GM18951 (cell line): ENCODE measurements around the gene CHST14.

Experiments
- POLR2A ChIP-seq: IDR thresholded peaks from 4 replicates; pipeline ENCODE4 v1.6.1; 2011; ENCODE audit warnings: mild to moderate bottlenecking; ENCODE audit not compliant: insufficient read length, insufficient read depth; ENCODE audit errors: extremely low read depth
- in situ Hi-C: fragments of 300-500 bp; cut with MboI; formaldehyde crosslinking; loops from one replicate; pipeline ENCODE4 v1.12.0; 2022; ENCODE audit warnings: low sequenced_read_pairs, mixed read lengths, inconsistent platforms; ENCODE audit not compliant: unreplicated experiment

Gene CHST14

DNA sequence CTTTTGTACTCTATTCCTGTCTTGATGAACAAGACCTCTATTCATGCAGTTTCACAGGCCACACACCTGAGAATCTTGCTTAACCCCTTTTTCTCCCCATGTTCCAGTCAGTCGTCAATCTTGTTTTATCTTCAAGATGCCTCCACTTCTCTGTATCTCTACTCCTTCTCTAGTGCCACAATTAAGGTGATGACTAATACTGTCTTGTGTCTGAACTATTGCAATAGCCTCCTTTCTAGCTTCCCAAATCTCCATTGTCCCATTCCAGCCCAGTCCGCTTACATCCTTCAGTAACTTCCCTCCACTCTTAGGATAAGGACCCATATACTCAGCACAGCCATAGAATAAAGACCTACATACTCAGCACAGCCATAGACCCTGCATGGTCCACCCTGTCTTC, 24.7 kb downstream of the CHST14 start:
- TF ChIP-seq POLR2A = no peak
- in situ Hi-C loops = no loop called here

DNA sequence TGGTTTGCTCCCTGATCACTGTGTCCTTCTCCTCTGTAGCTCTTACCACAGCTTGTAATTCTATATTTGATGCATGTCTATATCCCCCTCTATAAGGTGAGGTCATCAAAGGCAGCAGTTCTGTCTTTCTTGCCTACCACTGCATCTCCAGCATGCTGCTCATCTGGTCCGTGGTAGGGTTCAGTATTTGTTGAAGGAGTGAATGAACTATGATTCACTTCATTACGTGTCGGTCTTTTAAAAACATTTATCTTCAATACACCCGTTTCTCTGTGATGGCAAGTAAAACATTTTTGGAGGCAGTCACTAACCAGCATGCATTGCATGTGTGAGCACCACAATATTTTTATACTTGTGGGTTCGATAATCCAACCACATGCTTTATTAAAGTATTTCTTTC, 27.6 kb downstream of the CHST14 start:
- in situ Hi-C loops = no loop called here
- TF ChIP-seq POLR2A = no peak

DNA sequence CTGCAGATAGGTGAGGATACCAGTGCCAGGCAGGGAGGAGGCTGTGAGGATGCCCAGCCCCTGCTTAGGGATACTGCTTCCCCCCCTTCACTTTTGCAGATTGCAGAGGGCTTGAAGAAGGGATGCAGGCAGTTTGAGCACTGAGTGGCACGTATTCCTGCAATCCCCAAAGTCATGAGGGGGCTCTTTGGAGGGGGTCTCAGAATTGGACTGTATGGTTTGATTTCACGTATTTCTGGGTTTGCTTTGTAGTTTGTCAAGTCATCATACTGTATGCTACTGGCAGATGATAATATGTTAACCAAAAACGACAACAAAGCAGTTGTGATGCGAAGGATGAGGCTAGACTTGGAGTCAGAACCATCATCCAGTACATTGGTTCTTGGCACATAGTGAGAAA, 28.1 kb downstream of the CHST14 start:
- TF ChIP-seq POLR2A = no peak
- in situ Hi-C loops = no loop called here

DNA sequence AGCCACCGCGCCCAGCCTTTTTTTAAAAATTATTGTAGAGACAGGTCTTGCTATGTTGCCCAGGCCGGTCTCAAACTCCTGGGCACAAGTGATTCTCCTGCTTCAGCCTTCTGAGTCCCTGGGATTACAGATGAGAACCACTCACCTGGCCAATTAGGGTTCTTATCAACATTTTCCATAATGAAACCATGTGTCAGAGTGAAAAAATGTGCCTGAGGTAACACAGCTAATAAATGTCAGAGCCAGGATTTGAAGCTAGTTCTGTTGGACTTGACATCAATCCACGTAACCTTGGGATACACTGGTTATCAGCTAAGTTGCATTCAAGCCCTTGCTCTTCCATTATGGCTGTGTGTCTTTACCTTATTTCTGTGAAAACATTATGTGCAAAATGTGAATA, 29.1 kb downstream of the CHST14 start:
- in situ Hi-C loops = no loop called here
- no peak for TF ChIP-seq POLR2A

DNA sequence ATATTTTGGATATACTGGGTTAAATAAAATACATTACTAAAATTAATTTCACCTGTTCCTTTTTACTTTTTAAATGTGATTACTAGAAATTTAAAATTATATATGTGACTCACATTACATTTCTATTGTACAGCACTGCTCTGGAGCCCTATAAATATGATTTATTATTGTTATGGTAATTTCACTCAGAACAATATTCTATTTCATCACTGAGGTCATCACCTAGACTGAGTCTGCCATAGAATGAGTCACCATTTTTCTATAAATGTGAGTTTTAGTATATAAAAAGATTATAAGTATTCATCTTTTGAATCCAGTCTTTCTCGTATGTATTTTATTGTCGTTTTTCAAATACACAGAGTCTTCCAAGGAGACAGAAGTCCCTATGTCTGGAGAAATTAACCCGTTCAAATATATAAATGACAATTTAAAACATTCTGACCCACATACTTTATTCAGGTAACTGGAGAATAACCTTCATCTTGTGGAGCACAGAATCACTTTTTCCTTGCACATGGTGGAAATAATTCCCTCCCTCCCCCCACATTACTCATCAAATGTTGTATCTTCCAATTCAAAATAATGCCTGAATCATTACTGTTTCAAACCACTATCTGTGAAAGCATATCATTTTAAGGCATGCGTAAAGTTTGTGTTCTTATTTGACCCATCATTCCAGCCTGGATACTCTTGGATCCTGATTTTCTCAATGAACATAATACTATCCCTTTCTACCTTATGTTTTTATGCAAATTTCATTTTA, 30.0 kb downstream of the CHST14 start:
- in situ Hi-C loops = no loop called here
- TF ChIP-seq POLR2A = no peak

DNA sequence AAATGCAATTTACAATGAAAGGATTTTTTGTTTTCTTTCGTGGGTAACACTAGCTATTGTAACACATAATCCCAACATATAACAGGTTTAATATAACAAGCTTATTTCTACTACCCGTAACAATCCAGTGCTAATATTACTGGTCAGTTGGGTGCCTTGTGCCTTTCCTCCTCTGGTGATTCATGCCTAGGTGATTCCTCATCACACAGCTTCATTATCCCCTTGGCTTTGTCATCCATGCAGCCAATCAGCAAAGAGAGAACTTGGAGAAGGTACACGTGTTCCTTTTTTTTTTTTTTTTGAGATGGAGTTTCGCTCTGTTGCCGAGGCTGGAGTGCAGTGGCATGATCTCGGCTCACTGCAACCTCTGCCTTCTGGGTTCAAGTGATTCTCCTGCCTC, 30.7 kb downstream of the CHST14 start:
- TF ChIP-seq POLR2A = no peak
- in situ Hi-C loops = no loop called here

- no peak for TF ChIP-seq POLR2A
- in situ Hi-C loops = no loop called here
These were observed 36.3 kb downstream of the CHST14 start for GRCh38 chr15:40506964-40507571.

GRCh38 chr15:40508216-40508615, 37.4 kb downstream of the CHST14 start:
- in situ Hi-C loops = no loop called here
- no peak for TF ChIP-seq POLR2A

GRCh38 chr15:40510201-40510600, 39.4 kb downstream of the CHST14 start:
- in situ Hi-C loops = no loop called here
- no peak for TF ChIP-seq POLR2A

DNA sequence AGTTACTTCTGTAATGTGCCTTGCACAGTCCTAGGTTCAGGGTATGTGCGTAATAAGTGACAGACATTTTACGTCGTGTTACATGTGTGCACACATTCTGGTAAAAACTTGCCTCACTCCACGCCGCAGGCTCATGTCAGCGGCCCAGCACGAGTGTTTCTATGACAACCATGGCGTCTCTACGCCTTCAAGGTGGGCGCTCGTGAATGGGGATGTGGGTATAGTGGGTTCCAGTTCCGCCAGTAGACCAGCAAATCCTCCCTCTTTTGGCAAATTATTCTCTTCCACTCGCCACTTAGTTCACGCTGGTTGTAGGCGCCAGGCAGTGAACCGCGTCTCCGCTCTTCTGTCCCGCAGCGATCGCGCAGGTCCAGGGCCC, 40.3 kb downstream of the CHST14 start:
- in situ Hi-C loops = no loop called here
- no peak for TF ChIP-seq POLR2A

DNA sequence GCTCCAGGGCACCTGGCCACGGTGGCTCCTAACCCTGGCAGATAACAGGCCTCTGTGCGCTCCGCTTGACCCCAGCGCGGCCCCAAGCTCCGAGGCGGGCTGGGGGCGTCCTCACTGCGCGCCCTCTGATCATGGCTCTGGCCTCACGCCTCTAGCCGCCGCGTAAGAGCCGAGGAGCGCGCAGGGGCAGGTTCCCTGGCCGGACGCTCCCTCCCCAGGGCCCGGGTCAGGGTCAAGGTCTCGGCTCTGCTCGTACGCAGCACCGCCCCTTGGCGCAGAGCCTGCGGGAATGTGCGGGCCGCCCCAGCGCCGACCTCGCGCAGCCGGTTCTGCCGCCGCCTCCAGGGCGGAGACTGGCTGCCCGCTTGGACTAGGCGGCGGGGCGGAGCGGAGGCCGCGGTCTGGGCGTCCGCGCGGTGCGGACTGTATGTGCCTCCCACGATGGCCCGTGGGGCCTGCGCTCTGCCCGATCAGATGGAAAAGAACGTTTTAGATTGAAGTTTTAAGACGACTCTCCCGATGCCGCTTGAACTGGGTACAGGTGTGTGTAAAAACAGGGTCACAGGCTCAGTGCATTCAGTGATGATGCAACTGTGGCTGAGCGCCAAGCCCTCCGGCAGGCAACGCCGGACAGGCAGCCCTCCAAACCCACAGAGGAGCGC, 40.8 kb downstream of the CHST14 start:
- in situ Hi-C loops = no loop called here
- peak; percentile 41 for TF ChIP-seq POLR2A

DNA sequence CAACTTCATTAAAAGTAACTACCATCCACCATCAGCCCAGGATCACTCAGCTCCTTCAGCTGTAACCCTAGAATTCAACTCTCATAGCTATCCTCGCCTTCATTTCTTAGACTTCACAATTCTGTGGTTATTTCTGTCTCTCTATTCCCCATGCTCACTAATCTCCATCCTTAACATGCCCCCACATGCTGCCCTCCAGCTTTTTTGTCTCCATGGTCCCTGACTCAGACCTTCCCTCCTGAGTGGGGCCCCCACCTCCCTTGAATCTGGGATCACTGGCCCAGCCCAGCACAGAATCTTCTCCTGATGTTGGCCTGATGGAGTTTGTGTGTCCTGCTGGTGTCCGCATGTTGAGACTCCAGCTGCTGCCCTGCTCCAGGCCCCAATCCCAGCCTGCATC, 41.7 kb downstream of the CHST14 start:
- TF ChIP-seq POLR2A = no peak
- in situ Hi-C loops = no loop called here

- no peak for TF ChIP-seq POLR2A
- in situ Hi-C loops = no loop called here
These were observed 42.8 kb downstream of the CHST14 start for GRCh38 chr15:40513609-40514008.

DNA sequence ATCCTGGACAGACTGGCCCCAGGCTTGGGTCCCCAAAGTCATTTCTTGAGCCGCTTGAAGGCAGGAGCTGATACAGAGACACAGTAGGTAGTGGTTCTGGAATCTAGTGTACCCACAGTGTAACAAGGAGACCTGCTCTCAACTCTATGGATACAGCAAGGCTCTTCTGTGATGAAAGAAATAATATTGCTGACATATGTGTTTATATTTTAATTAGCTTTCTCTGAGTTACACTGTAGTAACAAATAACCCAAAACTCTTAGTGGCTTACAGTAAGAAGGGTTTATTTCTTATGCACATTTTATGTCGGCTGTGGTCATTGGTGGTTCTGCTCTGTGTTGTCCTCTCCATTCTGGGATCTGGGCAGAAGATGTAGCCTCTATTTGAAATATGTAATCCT, 45.5 kb downstream of the CHST14 start:
- no peak for TF ChIP-seq POLR2A
- in situ Hi-C loops = no loop called here
